GM13976 (cell line): Measurements from ENCODE around the gene IPO13.
A peak's percentile ranks its signal among the peaks of the same experiment; 100 is the strongest.

ENCODE experiments used
- DNase-seq: peaks from one replicate; pipeline ENCODE4 v3.0.0; 2012; ENCODE audit warnings: low spot score
- CTCF ChIP-seq: IDR thresholded peaks from 2 replicates; pipeline ENCODE4 v1.5.1; 2012; ENCODE audit warnings: borderline replicate concordance, mild to moderate bottlenecking; ENCODE audit not compliant: insufficient read depth; ENCODE audit errors: extremely low read depth, missing control alignments, control extremely low read depth
- in situ Hi-C: fragments of 300-500 bp; cut with MboI; formaldehyde crosslinking; loops from one replicate; pipeline ENCODE4 v1.12.0; 2022; ENCODE audit warnings: low sequenced_read_pairs, mixed read lengths, inconsistent platforms; ENCODE audit not compliant: unreplicated experiment

The IPO13 gene

GRCh38 chr1:43976045-43976444, 29.3 kb downstream of the IPO13 start:
- no peak for DNase-seq
- TF ChIP-seq CTCF = no peak
- in situ Hi-C loops = no loop called here

- no peak for DNase-seq
- TF ChIP-seq CTCF = no peak
- in situ Hi-C loops = no loop called here
These were observed 30.1 kb downstream of the IPO13 start for GRCh38 chr1:43976890-43977289.

GRCh38 chr1:43977376-43978263, 30.9 kb downstream of the IPO13 start:
- no peak for TF ChIP-seq CTCF
- in situ Hi-C loops = no loop called here
- no peak for DNase-seq

GRCh38 chr1:43978264-43978550, 31.5 kb downstream of the IPO13 start:
- in situ Hi-C loops = no loop called here
- no peak for TF ChIP-seq CTCF
- DNase-seq = no peak

- in situ Hi-C loops = no loop called here
- no peak for TF ChIP-seq CTCF
These were observed 32.0 kb downstream of the IPO13 start, which contains the start of gene B4GALT2 for GRCh38 chr1:43978551-43979260. Gene B4GALT2, plus strand, starts transcription at chr1:43979210. Its CDS starts 1,951 bp downstream, at chr1:43981161.

GRCh38 chr1:43979261-43979527, 32.4 kb downstream of the IPO13 start:
- peak; percentile 48 for DNase-seq
- no peak for TF ChIP-seq CTCF
- in situ Hi-C loops = no loop called here

More at GRCh38 chr1:43978551-43979260, 32.0 kb downstream of the IPO13 start, which contains the start of gene B4GALT2:
- peak; percentile 87 for DNase-seq
